ENCODE data around the gene NOTUM. TPM values are rescaled to one million over a fixed set of nuclear protein-coding genes. Genes with fewer than 3 reads are reported as not detected.
A peak's percentile ranks its signal among the peaks of the same experiment; 100 is the strongest.

NOTUM gene
- polyA plus RNA-seq, 3 donors = not detected

DNA sequence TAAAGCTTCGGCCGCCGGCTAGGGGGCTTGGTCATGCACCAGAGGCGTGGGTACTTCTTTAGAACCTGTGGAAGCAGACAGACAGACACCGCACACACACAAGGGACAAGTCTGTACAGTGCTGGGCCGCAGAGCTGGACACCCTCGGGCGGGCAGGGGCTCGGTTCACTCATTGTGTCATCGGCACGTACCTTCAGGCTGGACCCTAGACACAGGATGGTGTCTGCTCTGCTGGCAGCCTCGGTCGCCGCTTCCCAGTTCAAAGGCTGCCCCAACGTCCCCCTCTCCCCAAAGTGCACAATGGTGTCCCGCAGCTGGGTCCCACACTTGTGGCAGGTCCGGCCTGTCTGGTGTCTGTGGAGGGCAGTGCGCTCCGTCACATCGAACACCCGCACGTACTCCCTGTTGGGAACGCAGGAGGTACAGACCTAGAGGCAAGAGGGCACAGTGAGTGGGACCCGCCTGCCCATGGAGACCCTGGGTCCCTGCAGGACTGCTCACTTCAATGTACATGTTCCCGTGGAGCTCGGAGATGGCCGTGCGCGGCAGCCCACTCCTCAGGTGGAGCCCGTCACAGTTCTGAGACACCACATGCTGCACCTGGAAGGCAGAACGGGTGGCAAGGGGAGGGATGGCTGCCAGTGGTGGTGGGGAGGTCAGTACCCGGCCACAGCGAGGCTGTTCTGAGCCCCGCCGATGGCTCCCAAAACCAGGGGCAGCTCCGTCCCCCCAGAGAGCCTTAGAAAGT lies 46.7 kb downstream of the NOTUM start:
- no peak for DNase-seq
- Mint-ChIP-seq H3K36me3 (peaks cover 46 to 57% of the 10 kb centered on the region in 2 donors), H3K9me3 (peaks cover 0 to 10% (median 4%) of the 10 kb centered on the region in 7 donors), H3K4me1 (peaks cover 54% of the 10 kb centered on the region), H3K27ac (no peak overlapping the region), H3K27me3 (ENCODE audit: low read depth in 3 of 3) (no peaks in the 10 kb centered on the region), H3K4me3 (no peak overlapping the region)
- Histone ChIP-seq H3K36me3 (replicated peaks in 1 of 2; ENCODE audit: control insufficient read depth in 1 of 2, insufficient read depth in 2 of 2, low read length in 2 of 2) (peaks cover 43% of the 10 kb centered on the region in 2 donors), H3K4me1 (ENCODE audit: control insufficient read depth in 1 of 2, insufficient read depth in 2 of 2, low read length in 2 of 2) (peaks cover 47 to 53% of the 10 kb centered on the region in 2 donors), H4K20me1 (ENCODE audit: insufficient read depth, low read length) (peaks cover 86% of the 10 kb centered on the region), H3K4me3 (replicated peaks in 1 of 3; ENCODE audit: low read depth in 2 of 3, low read length in 3 of 3) (no peak overlapping the region), H2AFZ (ENCODE audit: insufficient read depth, low read depth, low read length, poor library complexity, severe bottlenecking) (no peak overlapping the region), H3K9me3 (replicated peaks in 1 of 2; ENCODE audit: control insufficient read depth in 1 of 2, insufficient read depth in 1 of 2, low read length in 2 of 2) (peaks cover 0 to 2% of the 10 kb centered on the region in 2 donors), H3K4me2 (replicated peaks; ENCODE audit: extremely low read depth, low read length, poor library complexity, severe bottlenecking) (no peak overlapping the region), H3K9ac (ENCODE audit: insufficient read depth, low read length, poor library complexity, severe bottlenecking) (no peak overlapping the region), H3K27me3 (ENCODE audit: control insufficient read depth in 2 of 2, insufficient read depth in 2 of 2, low read length in 2 of 2) (no peaks in the 10 kb centered on the region), H3K79me2 (ENCODE audit: insufficient read depth, low read length) (peaks cover 69% of the 10 kb centered on the region), H3K27ac (ENCODE audit: low read depth in 1 of 2, low read length in 2 of 2) (peak overlapping the region in 1 of 2 donors; percentile 11)
- TF ChIP-seq CTCF (IDR thresholded peaks at IDR 0.05) = no peak
- intact Hi-C loops (cut with micrococcal nuclease) = loop anchor here in 1 of 2 donors (10.0 kb wide), 1 partner anchor 49 kb away; the partner anchor contains the start of gene P4HB
- 98% methylated on average over 29 of the region's 36 CpGs for WGBS (ENCODE audit: insufficient coverage)

DNA sequence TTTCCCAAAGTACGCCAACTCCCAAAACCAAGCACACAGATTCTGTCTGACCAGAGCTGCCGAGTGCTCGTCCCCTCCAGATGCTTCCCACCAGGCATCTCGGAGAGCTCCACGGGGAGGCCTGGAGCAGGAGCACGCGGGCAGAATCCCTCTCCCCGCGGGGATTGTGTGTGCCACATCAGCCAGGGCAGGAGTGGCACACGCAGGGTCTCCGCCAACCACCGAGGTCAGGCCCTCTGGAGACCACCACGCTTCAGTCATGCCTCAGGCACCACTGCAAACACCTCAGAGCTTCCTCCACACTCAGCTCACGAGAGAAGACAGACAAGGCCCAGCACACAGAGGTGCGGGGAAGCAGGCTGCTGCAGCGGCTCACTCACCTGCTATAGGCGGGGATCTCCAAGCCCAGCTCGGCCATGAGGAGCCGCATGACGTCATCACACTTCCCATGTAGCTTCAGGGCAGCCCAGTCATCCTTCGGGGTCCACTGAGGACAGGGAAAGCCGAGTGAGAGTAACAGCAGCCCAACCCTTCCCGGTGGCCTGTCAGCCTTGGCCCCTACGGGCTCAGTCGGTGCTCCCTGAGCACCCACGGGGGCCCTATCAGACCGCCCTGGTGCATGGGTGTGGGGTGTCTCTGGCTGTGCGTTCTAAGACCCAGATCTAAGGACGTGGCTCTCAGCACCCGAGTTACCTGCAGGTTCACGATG lies 47.4 kb downstream of the NOTUM start:
- Histone ChIP-seq H3K27me3 (ENCODE audit: control insufficient read depth in 2 of 2, insufficient read depth in 2 of 2, low read length in 2 of 2) (no peaks in the 10 kb centered on the region), H3K36me3 (replicated peaks in 1 of 2; ENCODE audit: control insufficient read depth in 1 of 2, insufficient read depth in 2 of 2, low read length in 2 of 2) (peaks cover 40 to 43% of the 10 kb centered on the region in 2 donors), H3K4me3 (replicated peaks in 1 of 3; ENCODE audit: low read depth in 2 of 3, low read length in 3 of 3) (no peak overlapping the region), H3K9me3 (replicated peaks in 1 of 2; ENCODE audit: control insufficient read depth in 1 of 2, insufficient read depth in 1 of 2, low read length in 2 of 2) (peaks cover 0 to 2% of the 10 kb centered on the region in 2 donors), H2AFZ (ENCODE audit: insufficient read depth, low read depth, low read length, poor library complexity, severe bottlenecking) (no peak overlapping the region), H3K9ac (ENCODE audit: insufficient read depth, low read length, poor library complexity, severe bottlenecking) (no peak overlapping the region), H3K79me2 (ENCODE audit: insufficient read depth, low read length) (peaks cover 62% of the 10 kb centered on the region), H4K20me1 (ENCODE audit: insufficient read depth, low read length) (peaks cover 79% of the 10 kb centered on the region), H3K27ac (ENCODE audit: low read depth in 1 of 2, low read length in 2 of 2) (no peak overlapping the region), H3K4me2 (replicated peaks; ENCODE audit: extremely low read depth, low read length, poor library complexity, severe bottlenecking) (no peak overlapping the region), H3K4me1 (ENCODE audit: control insufficient read depth in 1 of 2, insufficient read depth in 2 of 2, low read length in 2 of 2) (peaks cover 39 to 46% of the 10 kb centered on the region in 2 donors)
- 94% methylated on average over 31 of the region's 31 CpGs for WGBS (ENCODE audit: insufficient coverage)
- no peak overlapping the region for H3K4me3 Mint-ChIP-seq
- peak overlapping the region in 2 of 7 donors; percentile 31 to 70 for H3K27ac Mint-ChIP-seq
- no peak for DNase-seq
- H3K9me3 Mint-ChIP-seq = peaks cover 0 to 10% (median 4%) of the 10 kb centered on the region in 7 donors
- peaks cover 44 to 57% of the 10 kb centered on the region in 2 donors for H3K36me3 Mint-ChIP-seq
- no peaks in the 10 kb centered on the region for H3K27me3 Mint-ChIP-seq (ENCODE audit: low read depth in 3 of 3)
- intact Hi-C loops (cut with micrococcal nuclease) = loop anchor here in 1 of 2 donors (10.0 kb wide), 1 partner anchor 49 kb away; the partner anchor contains the start of gene P4HB
- peaks cover 46% of the 10 kb centered on the region for H3K4me1 Mint-ChIP-seq
- no peak for TF ChIP-seq CTCF (IDR thresholded peaks at IDR 0.05)

Data from CD14-positive monocyte (primary cell).